H1 (cell line): ENCODE data around the gene DTWD1.

Experiments
- BCL11A ChIP-seq, 2 experiments: IDR thresholded peaks; one replicate each; pipeline ENCODE4 v1.6.1; 2011; ENCODE audit warnings: low read depth in 2 of 2, low read length in 2 of 2, mild to moderate bottlenecking in 2 of 2
- CREB1 ChIP-seq: IDR thresholded peaks from 2 replicates; pipeline ENCODE4 v1.6.1; 2012; ENCODE audit warnings: inconsistent platforms
- CTCF ChIP-seq, 3 experiments: IDR thresholded peaks; 1 replicate in 2 of 3; 2 replicates in 1 of 3; pipeline versions ENCODE4 v1.5.1 to v1.6.1; 2011; ENCODE audit warnings: low read length in 3 of 3, mild to moderate bottlenecking in 3 of 3, inconsistent platforms in 2 of 3, low read depth in 1 of 3, moderate library complexity in 1 of 3; ENCODE audit not compliant: insufficient read depth in 1 of 3; ENCODE audit errors: control extremely low read depth in 1 of 3
- KDM4A ChIP-seq: IDR thresholded peaks from one replicate; pipeline ENCODE4 v1.7.1; 2012; ENCODE audit warnings: low read depth, mild to moderate bottlenecking, moderate library complexity, low read length, inconsistent platforms; ENCODE audit not compliant: severe bottlenecking
- POLR2A ChIP-seq, 2 experiments: IDR thresholded peaks; 1 replicate in 1 of 2; 2 replicates in 1 of 2; pipeline ENCODE4 v1.6.1; 2011; ENCODE audit warnings: low read depth in 2 of 2, low read length in 2 of 2, mild to moderate bottlenecking in 2 of 2; ENCODE audit errors: control extremely low read depth in 1 of 2
- RFX5 ChIP-seq: IDR thresholded peaks from 2 replicates; pipeline ENCODE4 v1.6.1; 2011; ENCODE audit warnings: low read depth, low read length, improper control_type of control experiment, borderline replicate concordance
- SIX5 ChIP-seq: IDR thresholded peaks from 2 replicates; pipeline ENCODE4 v1.6.1; 2011; ENCODE audit warnings: mild to moderate bottlenecking, low read depth, low read length
- TCF12 ChIP-seq: IDR thresholded peaks from 2 replicates; pipeline ENCODE4 v1.6.1; 2011; ENCODE audit warnings: low read depth, mild to moderate bottlenecking, low read length

DNA sequence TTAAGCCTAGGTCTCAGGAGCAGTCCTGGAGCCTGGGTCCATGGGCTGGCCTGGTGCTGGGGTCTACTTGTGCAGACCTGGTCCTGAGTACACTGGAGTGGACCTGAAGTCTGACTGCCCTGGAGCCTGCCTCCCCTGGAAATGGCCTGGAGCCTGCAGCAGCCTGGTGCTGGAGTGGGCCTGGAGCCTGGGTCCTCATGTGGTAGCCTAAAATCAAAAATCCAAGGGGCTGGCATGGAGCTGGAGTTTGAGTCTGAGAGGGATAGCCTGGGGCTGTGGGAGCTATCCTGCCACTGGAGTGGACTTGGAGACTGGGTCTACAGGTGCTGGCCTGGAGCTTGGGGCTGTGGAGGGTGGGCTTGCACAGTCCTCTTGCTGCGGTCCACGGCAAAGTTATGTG lies 15.3 kb upstream of the DTWD1 start:
- TF ChIP-seq RFX5: no peak
- TF ChIP-seq POLR2A (IDR thresholded peaks at IDR 0.05; ENCODE audit: control extremely low read depth in 1 of 2, low read depth in 2 of 2, low read length in 2 of 2): no peak
- TF ChIP-seq SIX5: no peak
- TF ChIP-seq CTCF (IDR thresholded peaks at IDR 0.05; ENCODE audit: control extremely low read depth in 1 of 3, insufficient read depth in 1 of 3, low read depth in 1 of 3, low read length in 3 of 3): no peak
- no peak for TF ChIP-seq KDM4A
- TF ChIP-seq TCF12: no peak
- TF ChIP-seq CREB1: no peak
- no peak for TF ChIP-seq BCL11A (IDR thresholded peaks at IDR 0.05; ENCODE audit: low read depth in 2 of 2, low read length in 2 of 2)
